HEK293 (cell line): Measurements from ENCODE around the gene ARHGEF2.

Experiments
- CTCF ChIA-PET: fragments of 350-600 bp; formaldehyde crosslinking; extraction: SDS; loops from one replicate; lab custom pipeline; 2021; ENCODE audit warnings: antibody characterized with exemption; lab: Yijun Ruan, JAX
- POLR2A ChIA-PET: fragments of 300-600 bp; formaldehyde crosslinking; extraction: SDS; loops from one replicate; lab custom pipeline; 2020; ENCODE audit warnings: antibody characterized with exemption, inconsistent platforms; lab: Yijun Ruan, JAX
- H3K27ac ChIP-seq: fragments of 200-500 bp; sonication (Bioruptor generic); 2 replicates; pipeline ENCODE4 v1.5.1; 2014; ENCODE audit warnings: low read depth, low read length, control low read depth, inconsistent platforms; ENCODE audit errors: extremely low read depth
- H3K36me3 ChIP-seq, 2 experiments: fragments of 200-500 bp in 1 of 2; sonication (Bioruptor generic) in 1 of 2; 1 replicate in 1 of 2; 2 replicates in 1 of 2; pipeline ENCODE4 v1.5.1; 2014 to 2017; ENCODE audit warnings: inconsistent platforms in 2 of 2, low read length in 2 of 2; ENCODE audit not compliant: control insufficient read depth in 2 of 2, insufficient read depth in 1 of 2
- H3K4me1 ChIP-seq: fragments of 200-500 bp; sonication (Bioruptor generic); 2 replicates; pipeline ENCODE4 v1.5.1; 2014; ENCODE audit warnings: mild to moderate bottlenecking, low read length, inconsistent platforms; ENCODE audit not compliant: control insufficient read depth, insufficient read depth
- H3K4me3 ChIP-seq: 2 replicates; pipeline ENCODE4 v1.5.1; 2011; ENCODE audit warnings: low read depth, mild to moderate bottlenecking, control low read depth, low read length, moderate library complexity
- H3K9me3 ChIP-seq: fragments of 200-500 bp; sonication (Bioruptor generic); 2 replicates; pipeline ENCODE4 v1.5.1; 2014; ENCODE audit warnings: low read depth, low read length, inconsistent platforms; ENCODE audit not compliant: control insufficient read depth, insufficient read depth
- GLIS2 ChIP-seq: fragments of 450-650 bp; formaldehyde crosslinking; IDR thresholded peaks from 2 replicates; pipeline ENCODE4 v1.5.1; 2016; ENCODE audit warnings: missing biosample characterization, missing genetic modification characterization
- HOXD13 ChIP-seq: sonication (generic); formaldehyde crosslinking; IDR thresholded peaks from 2 replicates; pipeline ENCODE4 v1.8.0; 2022; ENCODE audit warnings: missing genetic modification reagents, borderline replicate concordance
- PRDM1 ChIP-seq: fragments of 450-650 bp; formaldehyde crosslinking; IDR thresholded peaks from 2 replicates; pipeline ENCODE4; 2016; ENCODE audit warnings: missing biosample characterization, missing genetic modification characterization
- SP2 ChIP-seq: fragments of 450-650 bp; formaldehyde crosslinking; IDR thresholded peaks from 2 replicates; pipeline ENCODE4 v1.5.1; 2016; ENCODE audit warnings: missing biosample characterization, missing genetic modification characterization
- SP7 ChIP-seq: fragments of 450-650 bp; formaldehyde crosslinking; IDR thresholded peaks from 2 replicates; pipeline ENCODE4 v1.5.1; 2016; ENCODE audit warnings: missing biosample characterization, missing genetic modification characterization
- ZBTB8A ChIP-seq: fragments of 450-650 bp; formaldehyde crosslinking; IDR thresholded peaks from 2 replicates; pipeline ENCODE4 v1.5.1; 2016; ENCODE audit warnings: missing biosample characterization, missing genetic modification characterization
- ZFP3 ChIP-seq: fragments of 450-650 bp; formaldehyde crosslinking; IDR thresholded peaks from 2 replicates; pipeline ENCODE4 v1.5.1; 2016; ENCODE audit warnings: low read depth, missing biosample characterization, missing genetic modification characterization
- ZNF324 ChIP-seq: fragments of 450-650 bp; formaldehyde crosslinking; IDR thresholded peaks from 2 replicates; pipeline ENCODE4 v1.5.1; 2016; ENCODE audit warnings: missing biosample characterization, missing genetic modification characterization
- ZNF350 ChIP-seq: fragments of 450-650 bp; formaldehyde crosslinking; IDR thresholded peaks from 2 replicates; pipeline ENCODE4 v1.5.0; 2017; ENCODE audit warnings: missing biosample characterization, mild to moderate bottlenecking, missing genetic modification characterization
- ZNF549 ChIP-seq: fragments of 450-650 bp; IDR thresholded peaks from 2 replicates; pipeline ENCODE4 v1.5.1; 2018; ENCODE audit warnings: missing biosample characterization, missing genetic modification characterization, mild to moderate bottlenecking, inconsistent platforms, moderate library complexity
- ZNF560 ChIP-seq: fragments of 450-650 bp; formaldehyde crosslinking; IDR thresholded peaks from 2 replicates; pipeline ENCODE4 v1.5.1; 2017; ENCODE audit warnings: missing biosample characterization, missing genetic modification characterization, borderline replicate concordance
- ZNF585B ChIP-seq: fragments of 450-650 bp; formaldehyde crosslinking; IDR thresholded peaks from 2 replicates; pipeline ENCODE4 v1.5.1; 2016; ENCODE audit warnings: missing biosample characterization, missing genetic modification characterization
- ZNF624 ChIP-seq: fragments of 450-650 bp; formaldehyde crosslinking; IDR thresholded peaks from 2 replicates; pipeline ENCODE4 v1.5.1; 2017; ENCODE audit warnings: missing biosample characterization, missing genetic modification characterization
- ZXDB ChIP-seq: fragments of 450-650 bp; formaldehyde crosslinking; IDR thresholded peaks from 2 replicates; pipeline ENCODE4 v1.5.1; 2016; ENCODE audit warnings: missing biosample characterization, missing genetic modification characterization
- TF ChIP-seq, protein P1 (sequence below): fragments of 450-650 bp; formaldehyde crosslinking; IDR thresholded peaks from 2 replicates; pipeline ENCODE4 v1.5.1; 2017; ENCODE audit warnings: missing biosample characterization, missing genetic modification characterization
- TF ChIP-seq, protein P2 (sequence below): fragments of 450-650 bp; formaldehyde crosslinking; IDR thresholded peaks from 2 replicates; pipeline ENCODE4 v1.5.1; 2016; ENCODE audit warnings: missing biosample characterization, missing genetic modification characterization
- TF ChIP-seq, protein P3 (sequence below): fragments of 450-650 bp; formaldehyde crosslinking; IDR thresholded peaks from 2 replicates; pipeline ENCODE4 v1.5.1; 2017; ENCODE audit warnings: missing biosample characterization, mild to moderate bottlenecking, missing genetic modification characterization, moderate library complexity
- TF ChIP-seq, protein P4 (sequence below): fragments of 450-650 bp; formaldehyde crosslinking; IDR thresholded peaks from 2 replicates; pipeline ENCODE4 v1.5.1; 2017; ENCODE audit warnings: missing biosample characterization, missing genetic modification characterization

Gene ARHGEF2

DNA sequence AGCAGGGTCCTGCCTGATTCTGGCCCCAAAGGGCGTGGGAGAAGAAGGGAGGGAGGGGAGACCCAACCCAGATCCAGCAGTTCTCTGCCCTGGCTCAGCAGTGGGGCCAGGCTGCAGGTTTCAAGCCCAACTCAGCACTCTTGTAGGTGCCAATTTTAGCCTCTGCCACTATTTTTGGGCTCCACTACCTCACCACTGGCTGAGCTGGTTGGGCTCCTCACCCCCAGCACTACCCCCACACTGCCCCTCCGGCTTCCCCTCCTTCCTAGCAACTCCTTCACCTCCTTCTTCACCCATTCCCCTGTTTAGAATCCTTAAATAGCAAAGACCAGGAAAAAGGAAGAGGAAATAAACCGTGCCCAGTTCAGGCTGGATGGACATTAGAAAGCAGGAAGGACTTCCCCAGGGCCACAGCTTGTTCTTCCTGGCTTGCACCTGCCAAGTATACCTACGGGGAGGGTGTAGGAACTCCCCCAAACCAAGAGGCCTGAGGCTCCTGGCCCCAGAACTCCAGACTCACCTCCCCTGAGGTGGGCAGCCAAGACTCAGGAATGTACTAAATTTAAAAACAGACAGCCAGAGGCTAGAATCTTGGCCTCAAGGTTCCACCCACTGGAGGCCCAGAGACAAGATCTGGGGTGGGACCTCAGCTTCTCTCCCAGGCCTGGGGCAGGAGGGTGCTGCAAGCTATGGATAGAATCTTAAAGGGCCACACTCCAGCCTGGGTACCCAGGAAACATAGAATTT lies 1.4 kb upstream of the ARHGEF2 start:
- H3K27ac ChIP-seq, result peak overlapping the region; percentile 97
- CTCF ChIA-PET, result interaction anchor here (1.2 to 2.4 kb wide), 2 partner anchors 10 to 42 kb away, joined by 3 to 15 read pairs; no protein-coding TSS in a partner anchor
- no peak overlapping the region for H3K4me3 ChIP-seq
- H3K36me3 ChIP-seq, result no peaks in the 10 kb centered on the region
- peaks cover 33% of the 10 kb centered on the region for H3K4me1 ChIP-seq
- H3K9me3 ChIP-seq, result no peaks in the 10 kb centered on the region
- no peak for TF ChIP-seq PRDM1
- peak; percentile 38; the same call in 1 of the 2 replicates for TF ChIP-seq ZBTB8A (tag by site-specific recombination)
- TF ChIP-seq ZFP3 (tag by site-specific recombination), result 0 out of 2 replicates have a peak, but pooled peaks have one; percentile 26
- TF ChIP-seq ZNF324 (tag by site-specific recombination), result no peak
- no peak for TF ChIP-seq ZNF624 (tag by site-specific recombination)
- no peak for TF ChIP-seq ZXDB (tag by site-specific recombination)
- TF ChIP-seq ZNF350 (tag by site-specific recombination), result no peak
- TF ChIP-seq, protein P1, sequence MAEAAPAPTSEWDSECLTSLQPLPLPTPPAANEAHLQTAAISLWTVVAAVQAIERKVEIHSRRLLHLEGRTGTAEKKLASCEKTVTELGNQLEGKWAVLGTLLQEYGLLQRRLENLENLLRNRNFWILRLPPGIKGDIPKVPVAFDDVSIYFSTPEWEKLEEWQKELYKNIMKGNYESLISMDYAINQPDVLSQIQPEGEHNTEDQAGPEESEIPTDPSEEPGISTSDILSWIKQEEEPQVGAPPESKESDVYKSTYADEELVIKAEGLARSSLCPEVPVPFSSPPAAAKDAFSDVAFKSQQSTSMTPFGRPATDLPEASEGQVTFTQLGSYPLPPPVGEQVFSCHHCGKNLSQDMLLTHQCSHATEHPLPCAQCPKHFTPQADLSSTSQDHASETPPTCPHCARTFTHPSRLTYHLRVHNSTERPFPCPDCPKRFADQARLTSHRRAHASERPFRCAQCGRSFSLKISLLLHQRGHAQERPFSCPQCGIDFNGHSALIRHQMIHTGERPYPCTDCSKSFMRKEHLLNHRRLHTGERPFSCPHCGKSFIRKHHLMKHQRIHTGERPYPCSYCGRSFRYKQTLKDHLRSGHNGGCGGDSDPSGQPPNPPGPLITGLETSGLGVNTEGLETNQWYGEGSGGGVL (tag by site-specific recombination), result peak; percentile 24
- TF ChIP-seq GLIS2 (tag by site-specific recombination), result peak; percentile 47; the same call in 1 of the 2 replicates
- no peak for TF ChIP-seq ZNF560
- TF ChIP-seq, protein P2, sequence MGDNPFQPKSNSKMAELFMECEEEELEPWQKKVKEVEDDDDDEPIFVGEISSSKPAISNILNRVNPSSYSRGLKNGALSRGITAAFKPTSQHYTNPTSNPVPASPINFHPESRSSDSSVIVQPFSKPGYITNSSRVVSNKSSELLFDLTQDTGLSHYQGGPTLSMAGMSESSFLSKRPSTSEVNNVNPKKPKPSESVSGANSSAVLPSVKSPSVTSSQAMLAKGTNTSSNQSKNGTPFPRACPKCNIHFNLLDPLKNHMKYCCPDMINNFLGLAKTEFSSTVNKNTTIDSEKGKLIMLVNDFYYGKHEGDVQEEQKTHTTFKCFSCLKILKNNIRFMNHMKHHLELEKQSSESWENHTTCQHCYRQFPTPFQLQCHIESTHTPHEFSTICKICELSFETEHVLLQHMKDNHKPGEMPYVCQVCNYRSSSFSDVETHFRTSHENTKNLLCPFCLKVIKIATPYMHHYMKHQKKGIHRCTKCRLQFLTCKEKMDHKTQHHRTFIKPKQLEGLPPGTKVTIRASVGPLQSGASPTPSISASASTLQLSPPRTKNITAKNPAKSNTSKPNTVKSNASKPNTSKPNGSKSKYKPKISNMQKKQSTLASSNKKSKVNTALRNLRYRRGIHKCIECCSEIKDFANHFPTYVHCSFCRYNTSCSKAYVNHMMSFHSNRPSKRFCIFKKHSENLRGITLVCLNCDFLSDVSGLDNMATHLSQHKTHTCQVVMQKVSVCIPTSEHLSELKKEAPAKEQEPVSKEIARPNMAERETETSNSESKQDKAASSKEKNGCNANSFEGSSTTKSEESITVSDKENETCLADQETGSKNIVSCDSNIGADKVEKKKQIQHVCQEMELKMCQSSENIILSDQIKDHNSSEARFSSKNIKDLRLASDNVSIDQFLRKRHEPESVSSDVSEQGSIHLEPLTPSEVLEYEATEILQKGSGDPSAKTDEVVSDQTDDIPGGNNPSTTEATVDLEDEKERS (tag by site-specific recombination), result no peak
- no peak for TF ChIP-seq HOXD13 (CRISPR knock-in tag)
- peak; percentile 35 for TF ChIP-seq SP2
- TF ChIP-seq ZNF549, result no peak
- TF ChIP-seq, protein P3, sequence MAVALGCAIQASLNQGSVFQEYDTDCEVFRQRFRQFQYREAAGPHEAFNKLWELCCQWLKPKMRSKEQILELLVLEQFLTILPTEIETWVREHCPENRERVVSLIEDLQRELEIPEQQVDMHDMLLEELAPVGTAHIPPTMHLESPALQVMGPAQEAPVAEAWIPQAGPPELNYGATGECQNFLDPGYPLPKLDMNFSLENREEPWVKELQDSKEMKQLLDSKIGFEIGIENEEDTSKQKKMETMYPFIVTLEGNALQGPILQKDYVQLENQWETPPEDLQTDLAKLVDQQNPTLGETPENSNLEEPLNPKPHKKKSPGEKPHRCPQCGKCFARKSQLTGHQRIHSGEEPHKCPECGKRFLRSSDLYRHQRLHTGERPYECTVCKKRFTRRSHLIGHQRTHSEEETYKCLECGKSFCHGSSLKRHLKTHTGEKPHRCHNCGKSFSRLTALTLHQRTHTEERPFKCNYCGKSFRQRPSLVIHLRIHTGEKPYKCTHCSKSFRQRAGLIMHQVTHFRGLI (tag by site-specific recombination), result peak; percentile 100
- TF ChIP-seq ZNF585B, result no peak
- TF ChIP-seq SP7 (tag by site-specific recombination), result no peak
- TF ChIP-seq, protein P4, sequence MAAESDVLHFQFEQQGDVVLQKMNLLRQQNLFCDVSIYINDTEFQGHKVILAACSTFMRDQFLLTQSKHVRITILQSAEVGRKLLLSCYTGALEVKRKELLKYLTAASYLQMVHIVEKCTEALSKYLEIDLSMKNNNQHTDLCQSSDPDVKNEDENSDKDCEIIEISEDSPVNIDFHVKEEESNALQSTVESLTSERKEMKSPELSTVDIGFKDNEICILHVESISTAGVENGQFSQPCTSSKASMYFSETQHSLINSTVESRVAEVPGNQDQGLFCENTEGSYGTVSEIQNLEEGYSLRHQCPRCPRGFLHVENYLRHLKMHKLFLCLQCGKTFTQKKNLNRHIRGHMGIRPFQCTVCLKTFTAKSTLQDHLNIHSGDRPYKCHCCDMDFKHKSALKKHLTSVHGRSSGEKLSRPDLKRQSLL (tag by site-specific recombination), result no peak
- POLR2A ChIA-PET, result interaction anchor here (1.5 to 4.4 kb wide), 3 partner anchors 15 to 46 kb away, joined by 4 to 28 read pairs (median 12); partner anchors contain the start of genes KHDC4 and RXFP4
